ENCODE data around the gene PPIA.

- TF ChIP-seq, protein P1, sequence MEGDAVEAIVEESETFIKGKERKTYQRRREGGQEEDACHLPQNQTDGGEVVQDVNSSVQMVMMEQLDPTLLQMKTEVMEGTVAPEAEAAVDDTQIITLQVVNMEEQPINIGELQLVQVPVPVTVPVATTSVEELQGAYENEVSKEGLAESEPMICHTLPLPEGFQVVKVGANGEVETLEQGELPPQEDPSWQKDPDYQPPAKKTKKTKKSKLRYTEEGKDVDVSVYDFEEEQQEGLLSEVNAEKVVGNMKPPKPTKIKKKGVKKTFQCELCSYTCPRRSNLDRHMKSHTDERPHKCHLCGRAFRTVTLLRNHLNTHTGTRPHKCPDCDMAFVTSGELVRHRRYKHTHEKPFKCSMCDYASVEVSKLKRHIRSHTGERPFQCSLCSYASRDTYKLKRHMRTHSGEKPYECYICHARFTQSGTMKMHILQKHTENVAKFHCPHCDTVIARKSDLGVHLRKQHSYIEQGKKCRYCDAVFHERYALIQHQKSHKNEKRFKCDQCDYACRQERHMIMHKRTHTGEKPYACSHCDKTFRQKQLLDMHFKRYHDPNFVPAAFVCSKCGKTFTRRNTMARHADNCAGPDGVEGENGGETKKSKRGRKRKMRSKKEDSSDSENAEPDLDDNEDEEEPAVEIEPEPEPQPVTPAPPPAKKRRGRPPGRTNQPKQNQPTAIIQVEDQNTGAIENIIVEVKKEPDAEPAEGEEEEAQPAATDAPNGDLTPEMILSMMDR (IDR thresholded peaks at IDR 0.05): no peak
- TF ChIP-seq POLR2AphosphoS5 (IDR thresholded peaks at IDR 0.05) (no peak), EP300 (IDR thresholded peaks at IDR 0.05; ENCODE audit: low read depth) (no peak)
Measured at GRCh38 chr7:44787041-44787440, 9.4 kb upstream of the PPIA start.

Measured in transverse colon (tissue), 4 donors.